Measurements from ENCODE around the gene PAPSS2.
"Not testable (repeated sequence)": the region's sequence is repeated elsewhere in the genome, so short reads cannot be mapped to it uniquely, and the experiment has no call there.

DNA sequence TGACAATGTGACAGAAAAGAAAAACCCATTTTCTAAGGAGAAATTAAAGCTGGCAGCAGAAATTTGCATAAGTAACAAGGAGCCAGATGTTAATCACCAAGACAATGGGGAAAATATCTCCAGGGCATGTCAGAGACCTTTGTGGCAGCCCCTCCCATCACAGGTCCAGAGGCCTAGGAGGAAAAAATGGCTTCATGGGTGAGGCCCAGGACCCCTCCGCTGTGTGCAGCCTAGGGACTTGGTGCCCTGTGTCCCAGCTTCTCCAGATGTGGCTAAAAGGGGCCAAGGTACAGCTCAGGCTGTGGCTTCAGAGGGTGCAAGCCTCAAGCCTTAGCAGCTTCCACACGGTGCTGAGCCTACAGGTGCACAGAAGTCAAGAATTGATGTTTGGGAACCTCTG is 48.3 kb upstream of the PAPSS2 start:
- not testable (repeated sequence) for TF ChIP-seq POLR2A (IDR thresholded peaks at IDR 0.05)
- TF ChIP-seq, protein P1, sequence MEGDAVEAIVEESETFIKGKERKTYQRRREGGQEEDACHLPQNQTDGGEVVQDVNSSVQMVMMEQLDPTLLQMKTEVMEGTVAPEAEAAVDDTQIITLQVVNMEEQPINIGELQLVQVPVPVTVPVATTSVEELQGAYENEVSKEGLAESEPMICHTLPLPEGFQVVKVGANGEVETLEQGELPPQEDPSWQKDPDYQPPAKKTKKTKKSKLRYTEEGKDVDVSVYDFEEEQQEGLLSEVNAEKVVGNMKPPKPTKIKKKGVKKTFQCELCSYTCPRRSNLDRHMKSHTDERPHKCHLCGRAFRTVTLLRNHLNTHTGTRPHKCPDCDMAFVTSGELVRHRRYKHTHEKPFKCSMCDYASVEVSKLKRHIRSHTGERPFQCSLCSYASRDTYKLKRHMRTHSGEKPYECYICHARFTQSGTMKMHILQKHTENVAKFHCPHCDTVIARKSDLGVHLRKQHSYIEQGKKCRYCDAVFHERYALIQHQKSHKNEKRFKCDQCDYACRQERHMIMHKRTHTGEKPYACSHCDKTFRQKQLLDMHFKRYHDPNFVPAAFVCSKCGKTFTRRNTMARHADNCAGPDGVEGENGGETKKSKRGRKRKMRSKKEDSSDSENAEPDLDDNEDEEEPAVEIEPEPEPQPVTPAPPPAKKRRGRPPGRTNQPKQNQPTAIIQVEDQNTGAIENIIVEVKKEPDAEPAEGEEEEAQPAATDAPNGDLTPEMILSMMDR (IDR thresholded peaks at IDR 0.05 in 8 of 11, conservative IDR thresholded peaks at IDR 0.05 in 3 of 11) = not testable (repeated sequence)

Measured in spleen (tissue), 7 donors.